ENCODE data around the gene PLCD3.
A peak's percentile ranks its signal among the peaks of the same experiment; 100 is the strongest.

The PLCD3 gene

DNA sequence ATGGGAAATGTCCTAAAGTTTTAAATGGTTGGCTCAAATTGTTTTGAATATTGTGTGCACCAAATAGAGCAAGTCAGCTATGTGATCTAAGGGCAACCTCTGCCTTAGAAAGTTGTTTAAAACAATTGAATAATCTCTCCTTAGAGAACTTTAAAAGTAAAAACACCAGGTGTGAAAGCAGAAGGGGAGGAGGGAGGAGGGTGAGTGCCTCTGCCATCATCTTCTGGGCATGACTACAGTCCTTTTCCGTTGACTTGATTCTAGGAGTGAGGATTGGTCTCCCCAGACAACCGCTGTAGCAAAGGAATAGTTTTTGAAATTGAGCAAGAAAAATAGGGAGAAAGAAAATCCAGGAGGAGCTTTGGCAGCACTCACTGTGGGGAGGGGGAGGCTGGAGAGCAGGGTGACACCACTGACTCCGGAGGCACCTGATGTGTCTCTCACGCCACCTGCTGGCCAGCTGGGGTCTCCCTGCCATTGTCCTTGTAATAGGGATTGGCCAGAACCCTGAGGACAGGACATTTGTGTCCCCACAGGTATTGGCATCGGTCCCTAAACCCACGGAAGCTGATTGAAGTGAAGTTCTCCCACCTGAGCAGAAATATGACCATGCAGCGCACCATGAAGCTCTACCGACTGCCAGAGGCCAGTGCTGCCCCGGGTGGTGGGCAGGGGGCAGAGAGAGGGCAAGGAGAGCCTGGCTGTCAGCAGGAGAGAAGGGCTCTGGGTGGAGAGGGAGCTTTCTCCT lies 33.3 kb downstream of the PLCD3 start:
- peak; percentile 76 for TF ChIP-seq CTCF (conservative IDR thresholded peaks at IDR 0.05; ENCODE audit: low read length)
- DNase-seq (ENCODE audit: low read depth): peak; percentile 84
- no peak overlapping the region for H3K4me3 ChIP-seq (ENCODE audit: low read length)

- no peak for DNase-seq (ENCODE audit: low read depth)
- TF ChIP-seq CTCF (conservative IDR thresholded peaks at IDR 0.05; ENCODE audit: low read length): no peak
- no peak overlapping the region for H3K4me3 ChIP-seq (ENCODE audit: low read length)
Observed at GRCh38 chr17:45098081-45098868, 34.0 kb downstream of the PLCD3 start.

DNA sequence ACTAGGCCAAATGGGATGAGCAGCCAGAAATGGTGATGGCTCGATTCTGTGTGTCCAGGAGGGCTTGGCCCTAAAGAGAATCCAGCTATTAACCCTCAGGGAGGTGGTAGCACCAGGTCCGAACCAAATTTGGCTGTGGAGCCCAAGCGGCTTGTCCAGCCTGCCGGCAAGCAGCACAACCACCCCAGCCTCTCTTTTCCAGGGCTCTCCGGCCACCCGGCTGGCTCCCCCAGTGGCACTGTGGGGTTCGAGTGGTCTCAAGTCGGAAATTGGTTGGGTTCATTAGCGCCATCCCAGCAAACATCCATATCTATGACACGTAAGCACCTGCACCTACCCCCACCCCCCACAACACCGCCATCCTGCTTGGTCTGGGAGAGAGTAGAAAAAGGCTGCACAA lies 35.4 kb downstream of the PLCD3 start:
- DNase-seq (ENCODE audit: low read depth): no peak
- no peak for TF ChIP-seq CTCF (conservative IDR thresholded peaks at IDR 0.05; ENCODE audit: low read length)
- H3K4me3 ChIP-seq (ENCODE audit: low read length): no peak overlapping the region

- DNase-seq (ENCODE audit: low read depth): peak; percentile 43
- H3K4me3 ChIP-seq (ENCODE audit: low read length): no peak overlapping the region
- TF ChIP-seq CTCF (conservative IDR thresholded peaks at IDR 0.05; ENCODE audit: low read length): peak; percentile 73
Observed at GRCh38 chr17:45096141-45096540, 36.2 kb downstream of the PLCD3 start.

GRCh38 chr17:45093444-45094110 lies 38.7 kb downstream of the PLCD3 start:
- 0 out of 2 replicates have a peak, but pooled peaks have one; percentile 9 for TF ChIP-seq CTCF (conservative IDR thresholded peaks at IDR 0.05; ENCODE audit: low read length)
- DNase-seq (ENCODE audit: low read depth): peak; percentile 26
- no peak overlapping the region for H3K4me3 ChIP-seq (ENCODE audit: low read length)

GRCh38 chr17:45092911-45093430 lies 39.3 kb downstream of the PLCD3 start:
- no peak for TF ChIP-seq CTCF (conservative IDR thresholded peaks at IDR 0.05; ENCODE audit: low read length)
- DNase-seq (ENCODE audit: low read depth): peak; percentile 100
- H3K4me3 ChIP-seq (ENCODE audit: low read length): no peak overlapping the region
